SU-DHL-6 (cell line): ENCODE data around the gene PDZD2.

Experiments used
- H2AFZ ChIP-seq: fragments of 200-600 bp; sonication (generic); 2 replicates; pipeline ENCODE4 v1.6.1; 2014; ENCODE audit warnings: low read depth, mild to moderate bottlenecking, moderate library complexity, mixed read lengths, antibody characterized with exemption, low read length; ENCODE audit not compliant: severe bottlenecking
- H3F3A ChIP-seq: fragments of 200-600 bp; shearing (Covaris generic); 2 replicates; pipeline ENCODE4 v1.6.0; 2016; ENCODE audit warnings: antibody characterized with exemption, mild to moderate bottlenecking; ENCODE audit not compliant: insufficient read depth
- H3K27ac ChIP-seq: fragments of 200-600 bp; sonication (generic); 2 replicates; pipeline ENCODE4 v1.5.1; 2016; ENCODE audit warnings: low read depth, mild to moderate bottlenecking, low read length, moderate library complexity, mixed read lengths
- H3K27me3 ChIP-seq: fragments of 200-600 bp; sonication (generic), shearing (Covaris generic); 2 replicates; pipeline ENCODE4 v1.6.0; 2014; ENCODE audit warnings: mild to moderate bottlenecking, low read length
- H3K36me3 ChIP-seq: fragments of 200-600 bp; sonication (generic); 2 replicates; pipeline ENCODE4 v1.6.1; 2014; ENCODE audit warnings: mild to moderate bottlenecking, low read length, mixed read lengths
- H3K4me2 ChIP-seq: fragments of 300-600, 200-600 bp; shearing (Covaris generic), sonication (generic); 2 replicates; pipeline ENCODE4 v1.6.0; 2014; ENCODE audit warnings: low read length, low read depth, mild to moderate bottlenecking; ENCODE audit not compliant: poor library complexity, severe bottlenecking
- H3K4me3 ChIP-seq: fragments of 200-600 bp; sonication (generic); 2 replicates; pipeline ENCODE4 v1.5.1; 2014; ENCODE audit warnings: antibody characterized with exemption, low read length, mild to moderate bottlenecking, mixed read lengths; ENCODE audit not compliant: insufficient read depth, poor library complexity, severe bottlenecking
- H3K79me2 ChIP-seq: fragments of 200-600 bp; sonication (generic); 2 replicates; pipeline ENCODE4 v1.6.1; 2014; ENCODE audit warnings: mild to moderate bottlenecking, low read length, moderate library complexity; ENCODE audit not compliant: insufficient read depth
- H3K9ac ChIP-seq: fragments of 200-600 bp; sonication (generic); 2 replicates; pipeline ENCODE4 v1.7.0; 2014; ENCODE audit warnings: mild to moderate bottlenecking, low read length
- H3K9me2 ChIP-seq: fragments of 200-600 bp; sonication (generic); replicated peaks from 2 replicates; pipeline ENCODE4 v1.6.1; 2014; ENCODE audit warnings: low read length; ENCODE audit not compliant: insufficient read depth
- H3K9me3 ChIP-seq: fragments of 200-600 bp; sonication (generic); 2 replicates; pipeline ENCODE4 v1.6.1; 2014; ENCODE audit warnings: low read length, mixed read lengths; ENCODE audit not compliant: insufficient read depth
- H4K20me1 ChIP-seq: fragments of 200-600 bp; sonication (generic); 2 replicates; pipeline ENCODE4 v1.6.1; 2014; ENCODE audit warnings: low read depth, mild to moderate bottlenecking, antibody characterized with exemption, low read length, moderate library complexity, mixed read lengths
- EZH2phosphoT487 ChIP-seq: fragments of 200-600 bp; sonication (generic), shearing (Covaris generic); conservative IDR thresholded peaks from 2 replicates; pipeline ENCODE4 v1.6.1; 2018; ENCODE audit warnings: mild to moderate bottlenecking, antibody characterized with exemption, low read length, moderate library complexity, mixed read lengths
- TF ChIP-seq, protein P1 (sequence below): fragments of 200-600 bp; sonication (generic); IDR thresholded peaks from one replicate; pipeline ENCODE4 v1.5.1; 2017; ENCODE audit warnings: antibody characterized with exemption, mild to moderate bottlenecking, low read length, moderate library complexity; ENCODE audit not compliant: insufficient read depth, poor library complexity, severe bottlenecking

The PDZD2 gene

DNA sequence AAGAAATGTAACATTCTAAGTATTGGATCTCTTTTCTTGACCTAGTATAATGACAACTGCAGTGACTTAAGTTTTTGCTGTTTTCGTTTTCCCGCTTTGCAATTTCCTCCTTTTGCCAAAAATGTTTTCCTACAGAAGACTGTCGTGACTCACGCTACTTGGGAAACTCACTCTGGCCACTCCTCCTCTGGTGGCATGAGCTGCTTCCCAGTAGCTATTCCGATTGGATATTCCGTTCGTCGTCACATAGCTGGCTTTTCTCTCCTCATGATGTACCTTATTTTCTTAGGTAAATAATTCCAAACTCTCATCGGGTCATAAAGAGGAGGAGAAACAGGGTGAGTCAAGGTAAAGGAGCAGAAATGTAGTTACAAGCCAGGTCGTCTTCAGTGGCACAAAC is 470.3 kb downstream of the PDZD2 start:
- no peaks in the 10 kb centered on the region for H3F3A ChIP-seq
- H3K27me3 ChIP-seq, result no peaks in the 10 kb centered on the region
- no peaks in the 10 kb centered on the region for H3K9me2 ChIP-seq
- no peaks in the 10 kb centered on the region for H4K20me1 ChIP-seq
- H3K79me2 ChIP-seq, result no peaks in the 10 kb centered on the region
- H3K4me2 ChIP-seq, result no peak overlapping the region
- no peak overlapping the region for H3K4me3 ChIP-seq
- no peak overlapping the region for H3K9ac ChIP-seq
- no peak overlapping the region for H3K27ac ChIP-seq
- H3K9me3 ChIP-seq, result no peaks in the 10 kb centered on the region
- 0 out of 2 replicates have a peak, but pooled peaks cover 5% of the 10 kb centered on the region for H3K36me3 ChIP-seq
- no peak for TF ChIP-seq EZH2phosphoT487
- TF ChIP-seq, protein P1, sequence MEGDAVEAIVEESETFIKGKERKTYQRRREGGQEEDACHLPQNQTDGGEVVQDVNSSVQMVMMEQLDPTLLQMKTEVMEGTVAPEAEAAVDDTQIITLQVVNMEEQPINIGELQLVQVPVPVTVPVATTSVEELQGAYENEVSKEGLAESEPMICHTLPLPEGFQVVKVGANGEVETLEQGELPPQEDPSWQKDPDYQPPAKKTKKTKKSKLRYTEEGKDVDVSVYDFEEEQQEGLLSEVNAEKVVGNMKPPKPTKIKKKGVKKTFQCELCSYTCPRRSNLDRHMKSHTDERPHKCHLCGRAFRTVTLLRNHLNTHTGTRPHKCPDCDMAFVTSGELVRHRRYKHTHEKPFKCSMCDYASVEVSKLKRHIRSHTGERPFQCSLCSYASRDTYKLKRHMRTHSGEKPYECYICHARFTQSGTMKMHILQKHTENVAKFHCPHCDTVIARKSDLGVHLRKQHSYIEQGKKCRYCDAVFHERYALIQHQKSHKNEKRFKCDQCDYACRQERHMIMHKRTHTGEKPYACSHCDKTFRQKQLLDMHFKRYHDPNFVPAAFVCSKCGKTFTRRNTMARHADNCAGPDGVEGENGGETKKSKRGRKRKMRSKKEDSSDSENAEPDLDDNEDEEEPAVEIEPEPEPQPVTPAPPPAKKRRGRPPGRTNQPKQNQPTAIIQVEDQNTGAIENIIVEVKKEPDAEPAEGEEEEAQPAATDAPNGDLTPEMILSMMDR, result no peak
- no peak overlapping the region for H2AFZ ChIP-seq

DNA sequence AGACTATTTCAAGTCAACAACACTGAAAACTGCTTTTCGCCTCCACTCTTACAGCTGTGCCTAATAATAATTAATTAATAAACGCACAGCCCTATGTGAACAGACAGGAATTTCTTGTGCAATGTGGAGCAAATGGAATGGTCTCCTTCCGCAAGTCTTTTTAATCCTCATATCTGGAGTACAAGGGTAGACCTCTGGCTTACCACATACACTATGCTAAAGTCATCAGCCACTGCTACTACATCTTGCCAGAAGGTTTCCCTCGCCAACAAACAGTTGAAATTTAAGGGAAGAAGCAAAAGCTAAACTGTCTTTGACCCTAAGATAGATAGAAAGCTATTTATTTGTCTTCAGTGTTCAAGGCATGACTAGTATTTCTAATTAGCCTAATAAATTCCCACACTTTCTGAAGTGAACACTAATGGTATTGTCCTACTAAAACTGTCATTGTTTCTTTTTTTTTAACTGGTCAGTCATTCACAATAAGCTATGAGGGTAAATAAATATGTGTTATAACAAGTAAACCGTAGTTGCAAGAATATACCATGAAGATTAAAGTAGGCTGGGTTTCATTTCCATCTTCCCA is 471.3 kb downstream of the PDZD2 start:
- no peaks in the 10 kb centered on the region for H3K9me2 ChIP-seq
- no peaks in the 10 kb centered on the region for H3K79me2 ChIP-seq
- no peak overlapping the region for H3K4me3 ChIP-seq
- no peak overlapping the region for H3K4me2 ChIP-seq
- no peaks in the 10 kb centered on the region for H4K20me1 ChIP-seq
- no peaks in the 10 kb centered on the region for H3K9me3 ChIP-seq
- H3F3A ChIP-seq, result no peaks in the 10 kb centered on the region
- TF ChIP-seq, protein P1, result no peak
- no peak for TF ChIP-seq EZH2phosphoT487
- no peak overlapping the region for H3K9ac ChIP-seq
- no peak overlapping the region for H2AFZ ChIP-seq
- H3K27ac ChIP-seq, result no peak overlapping the region
- H3K36me3 ChIP-seq, result 0 out of 2 replicates have a peak, but pooled peaks cover 5% of the 10 kb centered on the region
- no peaks in the 10 kb centered on the region for H3K27me3 ChIP-seq

DNA sequence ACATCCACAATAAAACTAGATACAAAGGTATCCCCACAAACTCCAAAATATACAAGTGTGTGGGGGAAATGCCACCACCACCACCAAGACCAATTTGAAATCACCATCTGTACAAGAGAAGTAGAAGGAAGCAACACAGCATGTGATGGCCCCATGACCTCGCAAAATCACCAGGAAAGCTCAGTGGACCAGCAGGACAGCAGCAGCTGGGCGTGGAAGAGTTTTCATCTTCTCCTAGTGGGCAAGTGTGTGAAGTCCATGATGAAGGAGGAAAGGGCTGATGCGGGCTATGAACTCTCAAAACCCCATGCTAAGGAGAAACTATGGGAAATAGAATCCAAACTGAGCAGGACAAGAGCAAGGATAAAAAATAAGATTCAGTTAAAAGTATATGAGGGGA is 477.1 kb downstream of the PDZD2 start:
- Histone ChIP-seq H3K9me3 (no peaks in the 10 kb centered on the region), H3F3A (no peaks in the 10 kb centered on the region), H3K9ac (no peak overlapping the region), H3K36me3 (peaks cover 6% of the 10 kb centered on the region; the same call in 1 of the 2 replicates), H3K4me3 (no peak overlapping the region), H3K27me3 (no peaks in the 10 kb centered on the region), H3K27ac (no peak overlapping the region), H2AFZ (no peak overlapping the region), H4K20me1 (no peaks in the 10 kb centered on the region), H3K79me2 (no peaks in the 10 kb centered on the region), H3K9me2 (no peaks in the 10 kb centered on the region), H3K4me2 (no peak overlapping the region)
- TF ChIP-seq, protein P1, result no peak
- no peak for TF ChIP-seq EZH2phosphoT487
